ENCODE measurements around the gene MPZL1.

- TF ChIP-seq, protein P1, sequence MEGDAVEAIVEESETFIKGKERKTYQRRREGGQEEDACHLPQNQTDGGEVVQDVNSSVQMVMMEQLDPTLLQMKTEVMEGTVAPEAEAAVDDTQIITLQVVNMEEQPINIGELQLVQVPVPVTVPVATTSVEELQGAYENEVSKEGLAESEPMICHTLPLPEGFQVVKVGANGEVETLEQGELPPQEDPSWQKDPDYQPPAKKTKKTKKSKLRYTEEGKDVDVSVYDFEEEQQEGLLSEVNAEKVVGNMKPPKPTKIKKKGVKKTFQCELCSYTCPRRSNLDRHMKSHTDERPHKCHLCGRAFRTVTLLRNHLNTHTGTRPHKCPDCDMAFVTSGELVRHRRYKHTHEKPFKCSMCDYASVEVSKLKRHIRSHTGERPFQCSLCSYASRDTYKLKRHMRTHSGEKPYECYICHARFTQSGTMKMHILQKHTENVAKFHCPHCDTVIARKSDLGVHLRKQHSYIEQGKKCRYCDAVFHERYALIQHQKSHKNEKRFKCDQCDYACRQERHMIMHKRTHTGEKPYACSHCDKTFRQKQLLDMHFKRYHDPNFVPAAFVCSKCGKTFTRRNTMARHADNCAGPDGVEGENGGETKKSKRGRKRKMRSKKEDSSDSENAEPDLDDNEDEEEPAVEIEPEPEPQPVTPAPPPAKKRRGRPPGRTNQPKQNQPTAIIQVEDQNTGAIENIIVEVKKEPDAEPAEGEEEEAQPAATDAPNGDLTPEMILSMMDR (IDR thresholded peaks at IDR 0.05; ENCODE audit: insufficient read depth, low read length), result no peak
- TF ChIP-seq GABPA (IDR thresholded peaks at IDR 0.05; ENCODE audit: low read depth), result no peak
- TF ChIP-seq REST (IDR thresholded peaks at IDR 0.05; ENCODE audit: insufficient replicate concordance, low read depth), result no peak
- no peak for TF ChIP-seq POLR2AphosphoS5 (IDR thresholded peaks at IDR 0.05; ENCODE audit: low read depth)
Observed at GRCh38 chr1:167707942-167708341, 13.8 kb upstream of the MPZL1 start.

All from HL-60 (cell line).